Calu3 (cell line): ENCODE measurements around the gene GCN1. TPM values are rescaled to one million over a fixed set of nuclear protein-coding genes. Genes with fewer than 3 reads are reported as not detected.

Experiments
- BruUV-seq: library from RNA; stranded (reverse); fragments of 400-500 nt; replicated peaks from 2 replicates; lab custom pipeline; 2021; lab: Mats Ljungman, UMichigan
- CTCF ChIA-PET: fragments of 300-600 bp; sonication (Branson Sonifier 250); formaldehyde crosslinking; loops from one replicate; lab custom pipeline; 2022; ENCODE audit warnings: antibody characterized with exemption; lab: Charles Lee
- DNase-seq: peaks from one replicate; pipeline ENCODE4 v3.0.0; 2022
- H3K27ac Mint-ChIP-seq: one replicate; pipeline ENCODE4 v1.8.0; 2022; ENCODE audit warnings: mixed read lengths; ENCODE audit not compliant: unreplicated experiment
- H3K27me3 Mint-ChIP-seq: one replicate; pipeline ENCODE4 v1.8.0; 2022; ENCODE audit warnings: mixed read lengths; ENCODE audit not compliant: unreplicated experiment
- H3K36me3 Mint-ChIP-seq: one replicate; pipeline ENCODE4 v1.8.0; 2022; ENCODE audit warnings: mild to moderate bottlenecking, moderate library complexity, mixed read lengths; ENCODE audit not compliant: insufficient read depth, unreplicated experiment
- H3K4me1 Mint-ChIP-seq: one replicate; pipeline ENCODE4 v1.8.0; 2022; ENCODE audit warnings: mild to moderate bottlenecking, low read depth, mixed read lengths; ENCODE audit not compliant: unreplicated experiment
- H3K4me3 Mint-ChIP-seq: one replicate; pipeline ENCODE4 v1.8.0; 2022; ENCODE audit warnings: mild to moderate bottlenecking, low read depth, moderate library complexity, mixed read lengths; ENCODE audit not compliant: unreplicated experiment
- H3K9me3 Mint-ChIP-seq: one replicate; pipeline ENCODE4 v1.8.0; 2022; ENCODE audit warnings: low read depth, mixed read lengths; ENCODE audit not compliant: unreplicated experiment
- intact Hi-C: fragments of 100-400 bp; cut with micrococcal nuclease; formaldehyde crosslinking; loops from one replicate; pipeline ENCODE4 v1.10.0; 2022; ENCODE audit not compliant: unreplicated experiment
- total RNA-seq: library from RNA; stranded (reverse); gene quantifications from 2 replicates; pipeline ENCODE4 v1.2.3, GENCODE V29; 2022
- TF ChIP-seq, protein P1 (sequence below): fragments of 200-600 bp; IDR thresholded peaks from one replicate; pipeline ENCODE4 v1.8.0; 2022; ENCODE audit warnings: antibody characterized with exemption; ENCODE audit not compliant: unreplicated experiment

The GCN1 gene
- total RNA-seq, 1 experiment from 2014 or later: 168 TPM

DNA sequence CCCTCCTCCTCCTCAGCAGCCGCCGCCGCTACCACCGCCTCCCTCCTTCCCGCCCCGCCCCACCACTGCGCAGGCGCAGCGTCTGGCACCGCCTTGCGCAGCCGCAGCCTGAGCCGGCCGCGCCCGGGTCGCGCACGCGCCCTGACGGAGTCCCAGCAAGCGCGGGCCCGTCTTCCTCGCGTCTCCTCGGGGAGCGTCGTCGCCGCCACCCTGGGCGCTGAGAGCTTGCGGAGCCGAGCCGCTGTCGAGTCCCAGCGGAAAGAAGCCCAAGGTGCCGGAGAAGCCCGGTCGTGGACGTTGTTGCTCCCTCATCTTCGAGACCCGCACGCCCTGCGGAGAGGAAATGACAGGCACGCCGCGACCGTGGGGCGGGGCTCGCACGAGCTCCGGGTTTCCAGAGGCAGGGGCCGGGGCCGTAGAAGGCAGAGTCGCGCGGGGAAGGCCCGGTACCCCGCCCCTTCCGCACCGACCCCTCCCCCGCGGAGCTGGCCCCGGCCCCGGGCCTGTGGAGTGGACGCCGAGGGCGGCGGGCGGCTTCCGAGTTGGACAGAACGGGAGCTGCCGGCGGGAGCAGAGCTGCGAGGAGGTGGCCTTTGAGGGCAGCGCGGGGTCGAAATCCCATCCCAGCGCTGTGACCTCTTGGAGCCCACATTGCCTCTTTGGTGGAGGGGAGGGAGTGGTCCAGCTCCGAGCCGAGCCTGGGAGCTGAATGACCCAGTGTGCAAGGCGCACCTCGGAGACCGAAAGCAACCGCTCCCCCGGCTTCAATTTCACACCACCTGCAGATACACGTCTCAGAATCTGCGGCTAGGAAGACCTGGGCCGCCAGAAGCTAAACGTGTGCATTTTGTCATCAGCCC, 77.5 kb downstream of the GCN1 start:
- Mint-ChIP-seq H3K36me3 (peaks cover 65% of the 10 kb centered on the region), H3K27ac (peak overlapping the region; percentile 95), H3K4me3 (peak overlapping the region; percentile 98), H3K27me3 (no peaks in the 10 kb centered on the region), H3K4me1 (peaks cover 51% of the 10 kb centered on the region), H3K9me3 (no peaks in the 10 kb centered on the region)
- TF ChIP-seq, protein P1, sequence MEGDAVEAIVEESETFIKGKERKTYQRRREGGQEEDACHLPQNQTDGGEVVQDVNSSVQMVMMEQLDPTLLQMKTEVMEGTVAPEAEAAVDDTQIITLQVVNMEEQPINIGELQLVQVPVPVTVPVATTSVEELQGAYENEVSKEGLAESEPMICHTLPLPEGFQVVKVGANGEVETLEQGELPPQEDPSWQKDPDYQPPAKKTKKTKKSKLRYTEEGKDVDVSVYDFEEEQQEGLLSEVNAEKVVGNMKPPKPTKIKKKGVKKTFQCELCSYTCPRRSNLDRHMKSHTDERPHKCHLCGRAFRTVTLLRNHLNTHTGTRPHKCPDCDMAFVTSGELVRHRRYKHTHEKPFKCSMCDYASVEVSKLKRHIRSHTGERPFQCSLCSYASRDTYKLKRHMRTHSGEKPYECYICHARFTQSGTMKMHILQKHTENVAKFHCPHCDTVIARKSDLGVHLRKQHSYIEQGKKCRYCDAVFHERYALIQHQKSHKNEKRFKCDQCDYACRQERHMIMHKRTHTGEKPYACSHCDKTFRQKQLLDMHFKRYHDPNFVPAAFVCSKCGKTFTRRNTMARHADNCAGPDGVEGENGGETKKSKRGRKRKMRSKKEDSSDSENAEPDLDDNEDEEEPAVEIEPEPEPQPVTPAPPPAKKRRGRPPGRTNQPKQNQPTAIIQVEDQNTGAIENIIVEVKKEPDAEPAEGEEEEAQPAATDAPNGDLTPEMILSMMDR: no peak
- intact Hi-C loops: loop anchor here (5.0 kb wide), 1 partner anchor 175 kb away; the partner anchor contains the start of genes RNU4-1 and RNU4-2
- DNase-seq: peak; percentile 99
- BruUV-seq: no TSS peak
- CTCF ChIA-PET: interaction anchor here (0.6 to 1.8 kb wide), 9 partner anchors 9 to 179 kb away, joined by 3 to 6 read pairs (median 3); partner anchors contain the start of genes PXN and RPLP0

DNA sequence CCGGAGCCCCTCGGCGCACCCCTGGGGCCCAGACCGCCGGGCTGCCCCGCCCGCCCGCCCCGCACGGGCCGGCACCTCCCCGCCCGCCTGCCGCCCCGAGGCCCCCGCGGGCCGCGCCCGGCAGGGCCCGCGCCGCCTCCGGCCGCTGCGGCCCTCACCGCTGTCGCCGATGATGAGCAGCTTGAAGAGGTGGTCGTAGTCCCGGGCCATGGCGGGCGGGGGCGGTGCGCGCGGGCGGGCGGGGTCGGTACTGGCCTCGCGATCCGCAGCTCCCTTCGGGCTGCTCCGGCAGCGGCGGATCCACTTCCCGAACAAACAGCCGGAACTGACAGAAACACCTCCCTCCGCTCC, 78.1 kb downstream of the GCN1 start, which contains the start of gene RAB35:
RAB35 (minus strand) TSS at position 313 of the 351 bp plus-strand sequence; CDS start at position 210, 103 bp downstream.
- DNase-seq: no peak
- peaks cover 63% of the 10 kb centered on the region for H3K36me3 Mint-ChIP-seq
- intact Hi-C loops: loop anchor here (5.0 kb wide), 1 partner anchor 176 kb away; the partner anchor contains the start of genes RNU4-1 and RNU4-2
- H3K27me3 Mint-ChIP-seq: no peaks in the 10 kb centered on the region
- BruUV-seq: no TSS peak
- H3K9me3 Mint-ChIP-seq: no peaks in the 10 kb centered on the region
- CTCF ChIA-PET: interaction anchor here (1.1 to 1.8 kb wide), 4 partner anchors 37 to 142 kb away, joined by 3 to 6 read pairs (median 3); partner anchors contain the start of gene RPLP0
- H3K4me3 Mint-ChIP-seq: peak within 1 kb of the TSS; percentile 98
- H3K4me1 Mint-ChIP-seq: peaks cover 51% of the 10 kb centered on the region
- TF ChIP-seq, protein P1: no peak
- peak within 1 kb of the TSS; percentile 96 for H3K27ac Mint-ChIP-seq

DNA sequence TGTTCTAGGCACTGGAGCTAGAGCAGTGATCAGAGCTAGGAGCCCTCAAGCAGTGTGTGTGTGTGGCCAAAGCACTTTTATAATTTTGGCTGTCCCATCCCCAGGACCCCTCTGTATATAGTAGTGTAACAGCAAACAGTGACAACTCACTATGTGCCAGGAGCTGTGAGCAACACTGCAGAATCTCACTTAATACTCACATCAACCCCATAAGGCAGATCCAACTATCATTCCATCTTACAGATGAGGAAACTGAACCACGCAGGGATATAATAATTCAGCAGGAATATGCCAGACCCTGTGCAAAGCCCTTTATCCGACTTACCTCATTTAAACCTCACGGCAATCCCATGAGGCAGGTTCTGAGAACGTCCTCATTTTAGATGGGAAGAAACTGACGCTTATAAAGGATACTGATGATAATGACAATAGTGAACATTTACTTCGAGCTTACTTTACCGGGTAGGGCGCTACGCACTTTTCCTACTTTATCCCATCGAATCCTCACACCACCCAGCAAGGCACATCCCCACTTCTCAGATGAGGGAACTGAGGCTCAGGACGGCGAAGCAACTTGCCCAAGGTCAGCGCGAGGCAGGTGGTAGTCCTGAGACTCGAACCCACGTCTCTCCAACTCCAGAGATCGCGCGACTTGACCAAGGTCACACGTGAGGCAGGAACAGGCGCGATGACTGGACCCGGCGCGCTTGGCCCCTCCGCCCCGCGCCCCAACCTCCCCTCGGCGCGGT, 78.6 kb downstream of the GCN1 start:
- Mint-ChIP-seq H3K27ac (peak overlapping the region; percentile 96), H3K9me3 (no peaks in the 10 kb centered on the region), H3K36me3 (peaks cover 62% of the 10 kb centered on the region), H3K4me3 (peak overlapping the region; percentile 98), H3K27me3 (no peaks in the 10 kb centered on the region), H3K4me1 (peaks cover 49% of the 10 kb centered on the region)
- TF ChIP-seq, protein P1: no peak
- CTCF ChIA-PET: interaction anchor here (0.6 to 1.8 kb wide), 4 partner anchors 85 to 167 kb away, joined by 3 to 7 read pairs (median 6); partner anchors contain the start of gene RPLP0
- BruUV-seq: TSS peak; percentile 72
- DNase-seq: peak; percentile 52
- intact Hi-C loops: loop anchor here (5.0 kb wide), 1 partner anchor 176 kb away; the partner anchor contains the start of genes RNU4-1 and RNU4-2

DNA sequence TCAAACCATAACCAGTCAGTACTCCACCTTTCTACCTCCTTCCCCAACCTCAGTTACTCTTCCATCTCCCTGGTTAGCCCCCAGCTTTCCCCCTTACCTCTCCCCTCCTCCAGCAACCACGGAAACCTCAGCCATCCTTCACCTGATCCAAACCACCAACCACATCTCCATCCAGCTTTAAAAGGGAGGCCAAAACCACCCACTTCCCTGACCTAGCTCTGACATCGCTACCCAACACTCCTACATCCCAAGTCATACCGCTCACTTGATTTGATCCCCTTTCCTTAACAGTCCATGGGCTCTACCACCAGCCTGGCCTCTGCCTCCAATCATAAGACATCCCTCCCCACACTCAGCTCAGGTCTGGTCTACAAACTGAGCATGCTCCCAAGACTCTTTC, 79.4 kb downstream of the GCN1 start:
- H3K36me3 Mint-ChIP-seq: peaks cover 58% of the 10 kb centered on the region
- DNase-seq: no peak
- CTCF ChIA-PET: interaction anchor here (0.6 to 0.7 kb wide), 3 partner anchors 26 to 167 kb away, joined by 3 to 7 read pairs (median 4); partner anchors contain the start of gene BICDL1
- peaks cover 42% of the 10 kb centered on the region for H3K4me1 Mint-ChIP-seq
- intact Hi-C loops: loop anchor here (5.0 kb wide), 1 partner anchor 177 kb away; the partner anchor contains the start of genes RNU4-1 and RNU4-2
- no peaks in the 10 kb centered on the region for H3K27me3 Mint-ChIP-seq
- peak overlapping the region; percentile 98 for H3K4me3 Mint-ChIP-seq
- no TSS peak for BruUV-seq
- H3K27ac Mint-ChIP-seq: peak overlapping the region; percentile 96
- H3K9me3 Mint-ChIP-seq: no peaks in the 10 kb centered on the region
- TF ChIP-seq, protein P1: no peak
